Right lobe of liver (tissue), 6 donors: Measurements from ENCODE around the gene CYTH1. TPM values are rescaled to one million over a fixed set of nuclear protein-coding genes. Genes with fewer than 3 reads are reported as not detected.

Source experiments
- ATAC-seq, 4 donors: fragments of 200-7000 bp; cut with Tn5 transposase; one replicate each; pipeline ENCODE4 v1.9.1; 2020; ENCODE audit warnings: mild to moderate bottlenecking in 4 of 4, moderate library complexity in 4 of 4
- DNase-seq, 3 donors: peaks; one replicate each; pipeline ENCODE4 v3.0.0-alpha.2; 2020
- H3K27ac ChIP-seq, 3 donors: fragments of 200-600 bp; one replicate each; pipeline ENCODE4 v1.8.0; 2022
- H3K27me3 ChIP-seq, 2 donors: fragments of 200-600 bp; one replicate each; pipeline ENCODE4 v1.8.0; 2022
- H3K36me3 ChIP-seq, 4 donors: fragments of 200-600 bp; sonication (generic) in 1 of 4; one replicate each; pipeline versions ENCODE4 v1.5.1 to v1.8.0; 2017 to 2022; ENCODE audit warnings: control low read depth in 1 of 4
- H3K4me1 ChIP-seq, 4 donors: fragments of 200-600 bp; sonication (generic) in 1 of 4; one replicate each; pipeline versions ENCODE4 v1.5.1 to v1.8.0; 2017 to 2022; ENCODE audit warnings: control low read depth in 1 of 4
- H3K4me3 ChIP-seq, 3 donors: fragments of 200-600 bp; one replicate each; pipeline ENCODE4 v1.8.0; 2022
- H3K9me3 ChIP-seq, 4 donors: fragments of 200-600 bp; sonication (generic) in 1 of 4; one replicate each; pipeline versions ENCODE4 v1.5.1 to v1.8.0; 2017 to 2022; ENCODE audit warnings: control low read depth in 1 of 4
- POLR2A ChIP-seq: fragments of 450-650 bp; IDR thresholded peaks from one replicate; pipeline ENCODE4 v1.6.1; 2017; ENCODE audit warnings: antibody characterized with exemption, mild to moderate bottlenecking
- WGBS: methylation state at CpG from one replicate; pipeline ENCODE4 v1.1.6; 2018; ENCODE audit warnings: low coverage, low lambda C conversion rate; ENCODE audit not compliant: insufficient coverage; ENCODE audit errors: missing lambda C conversion rate; 5-methylcytosine and 5-hydroxymethylcytosine counted together
- intact Hi-C, 2 donors: fragments of 100-400 bp; cut with DNase I; formaldehyde crosslinking; loops; one replicate each; pipeline versions ENCODE4 v1.11.2 to v1.14.1; 2022
- total RNA-seq, 6 experiments: library from RNA; depleted of rRNA in 2 of 6; stranded (reverse); fragments of >200 nt in 2 of 6; fragmentation: NEBNext Ultra II Directional in 3 of 6; extraction: Animal tissue kit (Norgen Biotek cat#: 25700) in 3 of 6; gene quantifications; one replicate each; pipeline versions ENCODE4 v1.1.0 to v1.2.4, GENCODE V29; 2016 to 2023
- TF ChIP-seq, protein P1 (sequence below), 4 donors: fragments of 200-600 bp in 3 of 4; fragments of 450-650 bp in 1 of 4; IDR thresholded peaks; one replicate each; pipeline versions ENCODE4 v1.5.1 to v1.8.0; 2016 to 2022; ENCODE audit warnings: antibody characterized with exemption in 4 of 4, mild to moderate bottlenecking in 2 of 4
- donor health status: DM: no; HTN: yes; CAD: no.
- donor health status: DM: no; HTN: no; CAD: no.
- donor health status: DM: no; HTN: no; CAD: no.
- donor health status: DM: no; HTN: yes; CAD: no.
- donor health status: DM: no; HTN: yes; CAD: no.

Gene CYTH1
- total RNA-seq, 6 experiments from 2014 or later = 14.8 to 46.2 (median 28.8) TPM

DNA sequence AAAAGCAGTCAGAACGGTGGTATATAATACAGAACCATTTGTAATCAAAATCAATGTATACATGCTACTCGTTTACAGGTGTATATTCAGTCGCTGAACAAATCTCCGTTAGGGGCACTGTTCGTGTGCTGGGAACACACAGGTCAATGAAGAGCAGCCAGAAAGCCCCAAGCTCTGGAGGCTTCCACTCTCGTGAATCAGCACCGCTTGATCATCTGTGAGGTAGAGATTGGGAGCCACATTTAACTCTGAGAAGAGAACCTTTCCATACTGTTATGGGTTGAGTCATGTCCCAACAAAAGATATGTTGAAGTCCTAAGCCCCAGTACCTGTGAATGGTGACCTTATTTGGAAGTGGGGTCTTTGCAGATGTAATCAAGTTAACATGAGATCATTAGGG lies 5.4 kb upstream of the CYTH1 start:
- WGBS = 86% methylated on average over 6 of the region's 7 CpGs
- no peaks in the 10 kb centered on the region for H3K36me3 ChIP-seq
- ATAC-seq = no peak
- intact Hi-C loops = no loop called here
- H3K9me3 ChIP-seq = no peaks in the 10 kb centered on the region
- no peak overlapping the region for H3K4me3 ChIP-seq
- TF ChIP-seq POLR2A = no peak
- TF ChIP-seq, protein P1, sequence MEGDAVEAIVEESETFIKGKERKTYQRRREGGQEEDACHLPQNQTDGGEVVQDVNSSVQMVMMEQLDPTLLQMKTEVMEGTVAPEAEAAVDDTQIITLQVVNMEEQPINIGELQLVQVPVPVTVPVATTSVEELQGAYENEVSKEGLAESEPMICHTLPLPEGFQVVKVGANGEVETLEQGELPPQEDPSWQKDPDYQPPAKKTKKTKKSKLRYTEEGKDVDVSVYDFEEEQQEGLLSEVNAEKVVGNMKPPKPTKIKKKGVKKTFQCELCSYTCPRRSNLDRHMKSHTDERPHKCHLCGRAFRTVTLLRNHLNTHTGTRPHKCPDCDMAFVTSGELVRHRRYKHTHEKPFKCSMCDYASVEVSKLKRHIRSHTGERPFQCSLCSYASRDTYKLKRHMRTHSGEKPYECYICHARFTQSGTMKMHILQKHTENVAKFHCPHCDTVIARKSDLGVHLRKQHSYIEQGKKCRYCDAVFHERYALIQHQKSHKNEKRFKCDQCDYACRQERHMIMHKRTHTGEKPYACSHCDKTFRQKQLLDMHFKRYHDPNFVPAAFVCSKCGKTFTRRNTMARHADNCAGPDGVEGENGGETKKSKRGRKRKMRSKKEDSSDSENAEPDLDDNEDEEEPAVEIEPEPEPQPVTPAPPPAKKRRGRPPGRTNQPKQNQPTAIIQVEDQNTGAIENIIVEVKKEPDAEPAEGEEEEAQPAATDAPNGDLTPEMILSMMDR (IDR thresholded peaks at IDR 0.05) = no peak
- no peak for DNase-seq
- peaks cover 0 to 35% (median 11%) of the 10 kb centered on the region in 4 donors for H3K4me1 ChIP-seq
- no peaks in the 10 kb centered on the region for H3K27me3 ChIP-seq
- H3K27ac ChIP-seq = no peak overlapping the region

GRCh38 chr17:78785663-78786057 lies 3.6 kb upstream of the CYTH1 start:
- no peaks in the 10 kb centered on the region for H3K36me3 ChIP-seq
- H3K4me1 ChIP-seq = peaks cover 0 to 38% (median 11%) of the 10 kb centered on the region in 4 donors
- H3K4me3 ChIP-seq = no peak overlapping the region
- 100% methylated on average over 1 of the region's 1 CpG for WGBS
- H3K27ac ChIP-seq = no peak overlapping the region
- no peak for DNase-seq
- no peaks in the 10 kb centered on the region for H3K27me3 ChIP-seq
- TF ChIP-seq POLR2A = no peak
- TF ChIP-seq, protein P1 (IDR thresholded peaks at IDR 0.05) = no peak
- no peak for ATAC-seq
- intact Hi-C loops = no loop called here
- H3K9me3 ChIP-seq = no peaks in the 10 kb centered on the region

DNA sequence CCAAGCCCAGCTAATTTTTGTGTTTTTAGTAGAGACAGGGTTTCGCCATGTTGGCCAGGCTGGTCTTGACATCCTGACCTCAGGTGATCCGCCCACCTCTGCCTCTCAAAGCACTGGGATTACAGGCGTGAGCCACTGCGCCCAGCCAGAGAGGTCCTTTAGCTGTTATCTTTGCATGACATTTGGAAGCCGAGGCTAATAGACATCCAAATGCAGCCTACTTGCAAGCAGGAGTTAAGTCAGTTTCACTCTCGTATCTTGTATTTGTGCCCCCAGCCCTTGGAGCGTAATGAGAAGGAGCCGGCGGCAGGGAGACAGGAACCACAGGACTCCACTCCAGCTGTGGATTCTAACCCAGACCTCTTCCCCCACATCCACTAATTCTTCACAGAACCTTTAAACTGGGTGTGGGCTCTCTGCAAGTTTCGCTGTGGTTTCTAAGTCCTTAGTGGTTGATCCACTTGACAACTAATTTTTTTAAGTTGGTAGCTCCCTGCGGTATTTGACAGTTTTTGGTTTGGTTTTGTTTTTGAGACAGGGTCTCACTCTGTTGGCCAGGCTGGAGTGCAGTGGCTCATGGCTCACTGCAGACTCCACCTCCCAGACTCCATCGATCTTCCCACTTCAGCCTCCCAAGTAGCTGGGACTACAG lies 3.1 kb upstream of the CYTH1 start:
- H3K4me1 ChIP-seq = peaks cover 0 to 38% (median 11%) of the 10 kb centered on the region in 4 donors
- TF ChIP-seq, protein P1 (IDR thresholded peaks at IDR 0.05) = no peak
- no peak for TF ChIP-seq POLR2A
- no peak for ATAC-seq
- peak in 1 of 3 donors; percentile 42 for DNase-seq
- no peaks in the 10 kb centered on the region for H3K9me3 ChIP-seq
- H3K4me3 ChIP-seq = no peak overlapping the region
- intact Hi-C loops = no loop called here
- WGBS = 89% methylated on average over 11 of the region's 12 CpGs
- no peaks in the 10 kb centered on the region for H3K36me3 ChIP-seq
- no peak overlapping the region for H3K27ac ChIP-seq
- H3K27me3 ChIP-seq = no peaks in the 10 kb centered on the region

DNA sequence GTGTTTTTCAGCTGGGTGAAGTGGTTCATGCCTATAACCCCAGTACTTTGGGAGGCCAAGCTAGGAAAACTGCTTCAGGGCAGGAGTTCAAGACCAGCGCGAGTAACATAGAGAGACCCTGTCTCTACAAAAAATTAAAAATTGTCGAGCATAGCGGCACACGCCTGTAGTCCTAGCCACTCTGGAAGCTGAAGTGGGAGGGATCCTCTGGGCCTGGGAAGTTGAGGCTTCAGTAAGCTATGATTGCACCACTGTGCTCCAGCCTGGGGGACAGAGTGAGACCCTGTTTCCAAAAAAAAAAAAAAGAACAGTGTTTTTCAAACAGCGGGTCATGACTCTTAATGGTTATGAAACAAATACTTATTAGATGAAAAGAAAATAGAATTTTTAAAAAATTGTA lies 2.3 kb upstream of the CYTH1 start:
- Histone ChIP-seq H3K4me1 (peaks cover 0 to 38% (median 11%) of the 10 kb centered on the region in 4 donors), H3K36me3 (no peaks in the 10 kb centered on the region), H3K4me3 (no peak overlapping the region), H3K27me3 (no peaks in the 10 kb centered on the region), H3K9me3 (no peaks in the 10 kb centered on the region), H3K27ac (peak overlapping the region in 1 of 3 donors; percentile 75)
- WGBS = 100% methylated on average over 2 of the region's 6 CpGs
- ATAC-seq = no peak
- no peak for DNase-seq
- TF ChIP-seq POLR2A = no peak
- TF ChIP-seq, protein P1 (IDR thresholded peaks at IDR 0.05) = no peak
- intact Hi-C loops = no loop called here
